Measurements from ENCODE around the gene PCDHGC3.

DNA sequence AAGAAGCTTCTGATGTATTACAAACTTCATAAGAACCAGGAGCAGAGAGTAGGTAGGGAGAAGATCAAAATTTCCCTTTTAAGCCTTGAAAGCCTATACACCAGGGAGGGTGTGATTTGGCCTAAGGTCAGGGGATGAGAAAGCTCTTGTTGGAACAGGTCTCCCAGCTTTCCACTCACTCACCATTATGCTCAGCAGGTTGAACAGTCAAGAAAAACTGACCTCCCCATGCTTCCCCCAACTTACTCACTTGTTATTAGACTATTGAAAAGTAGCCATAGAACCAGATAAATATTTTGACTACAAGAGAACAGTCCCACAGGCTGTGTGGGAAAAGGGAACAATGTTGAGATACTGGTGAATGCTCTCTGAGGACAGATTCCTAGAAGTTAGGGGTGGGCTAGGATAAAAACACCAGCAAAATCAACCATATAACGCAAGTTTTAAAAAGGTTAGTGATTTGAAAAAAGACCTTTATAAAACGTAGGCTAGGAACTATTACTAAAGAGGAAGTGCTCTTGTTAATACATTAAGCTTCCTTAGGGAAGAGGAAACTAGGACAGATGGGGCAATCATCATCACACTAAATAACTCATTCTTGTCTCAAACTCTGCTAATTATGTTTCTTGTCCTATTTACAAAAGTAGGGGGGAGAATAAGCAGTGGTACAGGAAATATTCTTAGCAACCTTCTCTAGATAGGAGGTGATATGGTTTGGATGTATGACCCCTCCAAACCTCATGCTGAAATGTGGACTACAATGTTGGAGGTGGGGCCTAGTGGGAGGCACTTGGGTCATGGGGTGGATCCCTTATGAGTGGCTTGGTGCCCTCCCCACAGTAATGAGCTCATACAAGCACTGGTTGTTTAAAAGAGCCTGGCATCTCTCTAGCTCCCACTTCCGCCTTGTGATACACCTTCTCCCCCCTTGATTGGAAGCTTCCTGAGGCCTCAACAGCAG lies 44.1 kb downstream of the PCDHGC3 start:
- no peak for TF ChIP-seq POLR2A (IDR thresholded peaks at IDR 0.05)
- TF ChIP-seq, protein P1, sequence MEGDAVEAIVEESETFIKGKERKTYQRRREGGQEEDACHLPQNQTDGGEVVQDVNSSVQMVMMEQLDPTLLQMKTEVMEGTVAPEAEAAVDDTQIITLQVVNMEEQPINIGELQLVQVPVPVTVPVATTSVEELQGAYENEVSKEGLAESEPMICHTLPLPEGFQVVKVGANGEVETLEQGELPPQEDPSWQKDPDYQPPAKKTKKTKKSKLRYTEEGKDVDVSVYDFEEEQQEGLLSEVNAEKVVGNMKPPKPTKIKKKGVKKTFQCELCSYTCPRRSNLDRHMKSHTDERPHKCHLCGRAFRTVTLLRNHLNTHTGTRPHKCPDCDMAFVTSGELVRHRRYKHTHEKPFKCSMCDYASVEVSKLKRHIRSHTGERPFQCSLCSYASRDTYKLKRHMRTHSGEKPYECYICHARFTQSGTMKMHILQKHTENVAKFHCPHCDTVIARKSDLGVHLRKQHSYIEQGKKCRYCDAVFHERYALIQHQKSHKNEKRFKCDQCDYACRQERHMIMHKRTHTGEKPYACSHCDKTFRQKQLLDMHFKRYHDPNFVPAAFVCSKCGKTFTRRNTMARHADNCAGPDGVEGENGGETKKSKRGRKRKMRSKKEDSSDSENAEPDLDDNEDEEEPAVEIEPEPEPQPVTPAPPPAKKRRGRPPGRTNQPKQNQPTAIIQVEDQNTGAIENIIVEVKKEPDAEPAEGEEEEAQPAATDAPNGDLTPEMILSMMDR (IDR thresholded peaks at IDR 0.05) = no peak
- no peak for TF ChIP-seq POLR2AphosphoS5 (IDR thresholded peaks at IDR 0.05)

Data from sigmoid colon (tissue), 4 donors.